Measurements from ENCODE around the gene ATP8A1.

DNA sequence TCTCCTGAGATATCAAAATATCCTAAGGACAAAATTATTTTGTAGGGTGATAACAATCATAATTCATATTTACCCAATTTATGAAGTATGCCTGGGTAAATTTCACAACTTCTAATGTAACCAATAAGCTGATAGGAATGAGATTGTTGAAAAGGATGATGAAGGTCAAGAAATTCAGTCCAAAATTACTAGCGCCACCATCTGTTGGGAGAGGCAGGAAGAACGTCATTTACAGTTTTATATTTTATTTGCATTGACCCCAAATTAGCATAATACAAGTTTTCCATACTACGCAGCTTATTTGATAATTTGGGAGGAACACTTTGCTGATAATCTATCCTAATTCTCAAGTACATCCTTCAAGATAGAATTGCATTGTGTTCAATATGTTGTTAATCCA lies 78.7 kb downstream of the ATP8A1 start:
- TF ChIP-seq POLR2A (IDR thresholded peaks at IDR 0.05) (no peak), POLR2AphosphoS5 (IDR thresholded peaks at IDR 0.05) (no peak), CTCF (IDR thresholded peaks at IDR 0.05 in 8 of 11, conservative IDR thresholded peaks at IDR 0.05 in 3 of 11) (no peak)
